Measurements from ENCODE around the gene RCCD1.

DNA sequence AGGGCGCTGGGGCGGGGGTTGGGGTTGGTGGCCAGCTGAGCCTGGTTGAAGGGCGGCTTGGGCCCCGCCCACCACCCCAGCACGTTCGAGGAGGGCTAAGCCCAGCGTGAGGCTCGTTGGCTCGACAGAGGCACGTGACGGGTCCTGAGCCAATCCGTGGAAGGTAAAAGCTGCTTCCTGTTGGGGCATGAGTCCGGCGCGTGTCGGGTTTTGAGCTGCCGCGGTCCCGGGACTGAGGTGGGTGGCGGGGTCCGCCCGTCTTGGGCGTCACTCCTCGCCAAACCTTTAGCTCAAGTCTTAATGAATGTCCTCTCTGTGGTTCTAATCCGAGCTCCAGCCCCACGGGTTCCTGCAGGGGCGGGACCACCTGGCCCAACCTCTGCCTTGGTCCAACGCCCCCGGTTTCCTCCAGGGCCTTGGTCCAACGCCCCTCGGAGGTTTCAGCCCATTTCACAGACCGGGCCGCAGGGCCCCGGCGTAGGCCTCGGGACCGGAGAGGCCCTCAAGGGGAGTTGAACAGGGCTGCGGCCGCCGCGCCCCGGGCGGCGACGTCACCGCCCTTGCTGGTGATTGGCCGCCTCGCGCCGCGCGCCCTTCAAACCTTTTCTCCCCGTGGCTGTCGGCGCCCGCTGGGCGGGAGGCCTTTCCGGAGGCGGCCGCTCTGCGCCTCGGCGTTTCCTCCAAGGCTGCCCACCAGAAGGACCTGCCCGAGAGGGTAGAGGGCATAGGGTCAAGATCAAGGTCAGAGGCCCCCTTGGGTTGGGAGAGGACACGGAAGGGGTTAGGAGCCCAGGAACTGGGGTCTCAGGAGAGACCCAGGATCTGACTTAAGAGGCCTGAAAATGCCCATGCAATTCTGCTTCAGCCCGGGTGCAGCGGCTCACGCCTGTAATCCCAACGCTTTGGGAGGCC lies at the start of gene RCCD1:
- TF ChIP-seq, protein P1, sequence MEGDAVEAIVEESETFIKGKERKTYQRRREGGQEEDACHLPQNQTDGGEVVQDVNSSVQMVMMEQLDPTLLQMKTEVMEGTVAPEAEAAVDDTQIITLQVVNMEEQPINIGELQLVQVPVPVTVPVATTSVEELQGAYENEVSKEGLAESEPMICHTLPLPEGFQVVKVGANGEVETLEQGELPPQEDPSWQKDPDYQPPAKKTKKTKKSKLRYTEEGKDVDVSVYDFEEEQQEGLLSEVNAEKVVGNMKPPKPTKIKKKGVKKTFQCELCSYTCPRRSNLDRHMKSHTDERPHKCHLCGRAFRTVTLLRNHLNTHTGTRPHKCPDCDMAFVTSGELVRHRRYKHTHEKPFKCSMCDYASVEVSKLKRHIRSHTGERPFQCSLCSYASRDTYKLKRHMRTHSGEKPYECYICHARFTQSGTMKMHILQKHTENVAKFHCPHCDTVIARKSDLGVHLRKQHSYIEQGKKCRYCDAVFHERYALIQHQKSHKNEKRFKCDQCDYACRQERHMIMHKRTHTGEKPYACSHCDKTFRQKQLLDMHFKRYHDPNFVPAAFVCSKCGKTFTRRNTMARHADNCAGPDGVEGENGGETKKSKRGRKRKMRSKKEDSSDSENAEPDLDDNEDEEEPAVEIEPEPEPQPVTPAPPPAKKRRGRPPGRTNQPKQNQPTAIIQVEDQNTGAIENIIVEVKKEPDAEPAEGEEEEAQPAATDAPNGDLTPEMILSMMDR (conservative IDR thresholded peaks at IDR 0.05; ENCODE audit: low read length), result no peak
- TF ChIP-seq EZH2phosphoT487 (IDR thresholded peaks at IDR 0.05; ENCODE audit: borderline replicate concordance), result no peak

All from Loucy (cell line).